GM23248 (cell line): ENCODE measurements around the gene LMBR1L. TPM values are rescaled to one million over a fixed set of nuclear protein-coding genes. Genes with fewer than 3 reads are reported as not detected.
A peak's percentile ranks its signal among the peaks of the same experiment; 100 is the strongest.

Experiments
- DNase-seq: peaks from one replicate; pipeline ENCODE4 v3.0.0-alpha.2; 2015
- H2AFZ ChIP-seq: fragments of 200-600 bp; sonication (generic); 2 replicates; pipeline ENCODE4 v1.6.1; 2016; ENCODE audit warnings: antibody characterized with exemption
- H3F3A ChIP-seq: fragments of 200-600 bp; sonication (generic); 2 replicates; pipeline ENCODE4 v1.6.1; 2016; ENCODE audit warnings: mild to moderate bottlenecking, antibody characterized with exemption, mixed run types; ENCODE audit not compliant: insufficient read depth
- H3K27ac ChIP-seq: fragments of 200-600 bp; sonication (generic); 2 replicates; pipeline ENCODE4 v1.5.1; 2016; ENCODE audit warnings: mild to moderate bottlenecking
- H3K27me3 ChIP-seq: fragments of 200-600 bp; sonication (generic); replicated peaks from 2 replicates; pipeline ENCODE4 v1.6.1; 2016; ENCODE audit warnings: mild to moderate bottlenecking; ENCODE audit not compliant: insufficient read depth
- H3K36me3 ChIP-seq: fragments of 200-600 bp; sonication (generic); 2 replicates; pipeline ENCODE4 v1.6.1; 2016; ENCODE audit warnings: low read depth, mild to moderate bottlenecking
- H3K4me1 ChIP-seq: fragments of 200-600 bp; sonication (generic); 2 replicates; pipeline ENCODE4 v1.6.1; 2016; ENCODE audit warnings: mild to moderate bottlenecking; ENCODE audit not compliant: insufficient read depth
- H3K4me2 ChIP-seq: fragments of 200-600 bp; sonication (generic); one replicate; pipeline ENCODE4 v1.6.1; 2016; ENCODE audit warnings: mild to moderate bottlenecking; ENCODE audit not compliant: unreplicated experiment
- H3K4me3 ChIP-seq: fragments of 200-600 bp; sonication (generic); 2 replicates; pipeline ENCODE4 v1.5.1; 2016; ENCODE audit warnings: mild to moderate bottlenecking
- H3K79me2 ChIP-seq: fragments of 200-600 bp; sonication (generic); 2 replicates; pipeline ENCODE4 v1.6.1; 2016; ENCODE audit warnings: mild to moderate bottlenecking; ENCODE audit not compliant: insufficient read depth
- H3K9ac ChIP-seq: fragments of 200-600 bp; sonication (generic); 2 replicates; pipeline ENCODE4 v1.6.1; 2016; ENCODE audit warnings: mild to moderate bottlenecking
- H3K9me2 ChIP-seq: fragments of 200-600 bp; sonication (generic); 2 replicates; pipeline ENCODE4 v1.6.1; 2016; ENCODE audit warnings: mixed run types, mild to moderate bottlenecking, moderate library complexity; ENCODE audit not compliant: insufficient read depth
- H3K9me3 ChIP-seq: fragments of 200-600 bp; sonication (generic); one replicate; pipeline ENCODE4 v1.6.1; 2017; ENCODE audit warnings: low read depth
- H4K20me1 ChIP-seq: fragments of 200-600 bp; sonication (generic); 2 replicates; pipeline ENCODE4 v1.6.0; 2016; ENCODE audit not compliant: insufficient read depth
- EZH2 ChIP-seq: fragments of 200-600 bp; sonication (generic); IDR thresholded peaks from 2 replicates; pipeline ENCODE4 v1.6.1; 2018; ENCODE audit warnings: antibody characterized with exemption, mild to moderate bottlenecking; ENCODE audit not compliant: insufficient read depth, poor library complexity, severe bottlenecking
- EZH2phosphoT487 ChIP-seq: fragments of 200-600 bp; sonication (generic); IDR thresholded peaks from 2 replicates; pipeline ENCODE4 v1.6.1; 2018; ENCODE audit warnings: antibody characterized with exemption, moderate library complexity, mild to moderate bottlenecking, low read depth; ENCODE audit not compliant: insufficient read depth
- WGBS, 2 experiments: methylation state at CpG; one replicate each; pipeline ENCODE4 v1.1.6; 2015 to 2017; ENCODE audit warnings: low lambda C conversion rate in 2 of 2, low coverage in 1 of 2; ENCODE audit errors: missing lambda C conversion rate in 2 of 2; 5-methylcytosine and 5-hydroxymethylcytosine counted together
- in situ Hi-C: fragments of 300-500 bp; cut with MboI; formaldehyde crosslinking; loops from 2 replicates; pipeline ENCODE4 v1.15.0; 2020
- polyA plus RNA-seq: library from polyadenylated mRNA; unstranded; fragments of >200 nt; fragmentation: Nextera tagmentation; extraction: Ambion mirVana; gene quantifications from 2 replicates; pipeline ENCODE4 v1.2.1, GENCODE V29; 2016
- total RNA-seq: library from RNA; depleted of rRNA; stranded (reverse); fragments of >200 nt; shearing (Covaris generic); gene quantifications from 2 replicates; pipeline ENCODE4 v1.2.3, GENCODE V29; 2014

Gene LMBR1L
- total and polyA plus RNA-seq, 2 experiments from 2014 or later = 31.6 to 62.9 TPM

DNA sequence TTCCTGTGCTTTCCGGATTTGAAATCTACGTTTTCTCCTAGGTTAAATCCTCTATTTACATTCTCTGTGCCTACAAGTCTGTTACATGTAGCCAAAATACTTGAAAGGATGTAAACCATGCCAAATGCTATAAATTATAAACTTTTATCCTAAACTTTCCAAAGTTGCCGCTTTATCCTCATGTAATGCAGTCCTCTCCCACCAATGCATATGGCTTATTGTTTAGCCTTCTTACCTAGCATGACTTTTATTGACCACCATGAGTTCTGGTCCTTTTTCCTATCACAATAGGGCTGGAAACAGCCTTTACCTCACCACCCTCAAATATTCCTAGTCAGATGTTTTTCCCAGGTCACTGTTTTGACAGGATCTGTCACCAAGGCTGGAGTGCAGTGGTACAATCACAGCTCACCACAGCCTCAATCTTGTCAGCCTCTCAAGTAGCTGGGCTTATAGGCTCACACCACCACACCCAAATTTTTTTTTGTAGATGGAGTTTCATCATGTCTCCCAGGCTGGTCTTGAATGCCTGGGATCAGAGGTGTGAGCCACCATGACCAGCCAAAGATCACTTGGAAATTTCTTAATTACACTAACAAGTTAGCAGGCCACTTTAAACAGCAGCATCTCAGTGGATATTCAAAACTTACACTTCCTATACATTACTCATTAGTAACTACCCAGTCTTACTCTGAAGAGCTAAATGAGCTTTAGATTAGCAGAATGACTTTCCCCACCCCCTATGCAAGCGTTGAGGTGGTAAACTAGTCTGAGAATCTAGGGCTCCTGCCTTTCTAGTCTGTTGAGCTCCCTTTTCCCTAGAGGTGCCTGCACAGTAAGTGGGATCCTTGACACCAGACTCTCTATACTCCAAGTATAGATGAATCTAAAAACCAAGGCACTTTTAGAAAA lies 16.5 kb upstream of the LMBR1L start:
- peak overlapping the region; percentile 22; the same call in 1 of the 2 replicates for H3K27ac ChIP-seq
- H3K9ac ChIP-seq = no peak overlapping the region
- H3K79me2 ChIP-seq = peaks cover 30% of the 10 kb centered on the region
- DNase-seq = peak; percentile 11
- no peaks in the 10 kb centered on the region for H3K9me2 ChIP-seq
- peaks cover 11% of the 10 kb centered on the region; the same call in 1 of the 2 replicates for H3K4me1 ChIP-seq
- no peaks in the 10 kb centered on the region for H3K27me3 ChIP-seq
- no peak overlapping the region for H3K4me2 ChIP-seq
- no peak overlapping the region for H2AFZ ChIP-seq
- peaks cover 12% of the 10 kb centered on the region; the same call in 1 of the 2 replicates for H4K20me1 ChIP-seq
- no peaks in the 10 kb centered on the region for H3K9me3 ChIP-seq
- in situ Hi-C loops = no loop called here
- no peak overlapping the region for H3K4me3 ChIP-seq
- peaks cover 47% of the 10 kb centered on the region for H3F3A ChIP-seq
- WGBS, 2 experiments = 80 to 82% methylated on average over 4 of the region's 4 CpGs
- peaks cover 27% of the 10 kb centered on the region for H3K36me3 ChIP-seq
- TF ChIP-seq EZH2 (no peak), EZH2phosphoT487 (no peak)

DNA sequence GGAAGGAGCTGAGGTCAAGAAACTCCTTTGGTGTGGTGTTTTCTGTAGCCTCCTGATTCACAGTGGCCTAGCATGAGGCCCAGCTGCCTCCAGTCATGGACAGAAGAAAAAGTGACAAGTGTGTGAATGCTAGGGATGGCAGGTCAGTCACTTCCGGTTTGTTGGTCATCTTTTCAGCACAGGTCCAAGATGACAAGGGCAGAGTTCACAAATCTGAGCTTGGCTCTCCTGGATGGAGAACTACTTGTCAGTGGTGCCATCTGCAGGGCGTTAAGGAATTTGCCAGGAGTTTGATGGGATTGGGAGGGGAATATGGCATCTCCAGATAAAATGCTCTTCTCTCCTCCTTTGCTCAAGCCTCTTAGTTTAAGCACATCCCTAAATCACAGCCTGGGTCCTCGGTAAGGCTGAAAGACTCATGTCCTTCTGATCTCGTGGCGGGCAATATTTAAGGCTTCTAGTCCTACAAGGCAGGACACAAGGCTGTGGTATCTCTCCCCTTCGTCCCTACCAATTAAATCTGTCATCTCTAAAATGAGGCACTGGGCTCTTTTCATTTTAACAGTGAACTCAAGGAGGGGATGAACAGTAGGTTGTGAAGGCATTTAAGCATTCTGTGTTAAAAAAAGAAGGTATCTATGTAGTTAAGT lies 10.5 kb upstream of the LMBR1L start:
- in situ Hi-C loops = no loop called here
- Histone ChIP-seq H3K27ac (no peak overlapping the region), H3K79me2 (no peaks in the 10 kb centered on the region), H3K9me2 (no peaks in the 10 kb centered on the region), H4K20me1 (no peaks in the 10 kb centered on the region), H3K27me3 (no peaks in the 10 kb centered on the region), H3K9ac (no peak overlapping the region), H3K9me3 (no peaks in the 10 kb centered on the region), H3K4me3 (no peak overlapping the region), H3K4me2 (no peak overlapping the region), H2AFZ (peak overlapping the region; percentile 58; the same call in 1 of the 2 replicates), H3K36me3 (no peaks in the 10 kb centered on the region), H3K4me1 (no peaks in the 10 kb centered on the region), H3F3A (peaks cover 8% of the 10 kb centered on the region)
- WGBS, 2 experiments = 21 to 24% methylated on average over 6 of the region's 6 CpGs
- TF ChIP-seq EZH2 = no peak
- no peak for TF ChIP-seq EZH2phosphoT487
- DNase-seq = peak; percentile 81

DNA sequence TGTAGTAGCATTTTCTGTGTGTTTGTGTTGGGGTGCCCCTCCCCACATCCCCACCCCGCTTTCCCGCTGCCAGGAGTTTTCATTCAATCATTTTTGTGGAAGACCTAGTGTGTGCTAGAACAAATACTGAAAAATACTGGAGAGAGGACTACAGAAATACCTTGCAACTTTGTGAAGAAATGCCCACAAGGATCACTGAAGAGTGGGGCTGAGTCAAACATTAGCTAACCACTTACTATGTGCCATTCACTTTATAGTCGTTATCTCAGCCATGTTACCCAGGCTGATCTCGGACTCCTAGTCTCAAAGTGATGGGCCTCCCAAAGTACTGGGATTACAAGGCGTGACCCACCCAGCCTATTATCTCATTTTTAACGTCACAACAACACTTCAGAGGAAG lies 559 bp upstream of the LMBR1L start:
- peaks cover 22% of the 10 kb centered on the region for H3K4me1 ChIP-seq
- peak overlapping the region; percentile 69 for H3K27ac ChIP-seq
- in situ Hi-C loops = no loop called here
- peaks cover 19% of the 10 kb centered on the region for H3F3A ChIP-seq
- H4K20me1 ChIP-seq = no peaks in the 10 kb centered on the region
- H3K27me3 ChIP-seq = no peaks in the 10 kb centered on the region
- H3K4me3 ChIP-seq = peak overlapping the region; percentile 85
- H3K4me2 ChIP-seq = peak overlapping the region; percentile 79
- peaks cover 40% of the 10 kb centered on the region for H3K79me2 ChIP-seq
- H3K9me3 ChIP-seq = no peaks in the 10 kb centered on the region
- H3K9ac ChIP-seq = peak overlapping the region; percentile 89
- TF ChIP-seq EZH2phosphoT487 (no peak), EZH2 (no peak)
- WGBS, 2 experiments = 60 to 71% methylated on average over 6 of the region's 6 CpGs
- peak overlapping the region; percentile 96 for H2AFZ ChIP-seq
- no peaks in the 10 kb centered on the region for H3K9me2 ChIP-seq
- DNase-seq = peak; percentile 56
- H3K36me3 ChIP-seq = no peaks in the 10 kb centered on the region

DNA sequence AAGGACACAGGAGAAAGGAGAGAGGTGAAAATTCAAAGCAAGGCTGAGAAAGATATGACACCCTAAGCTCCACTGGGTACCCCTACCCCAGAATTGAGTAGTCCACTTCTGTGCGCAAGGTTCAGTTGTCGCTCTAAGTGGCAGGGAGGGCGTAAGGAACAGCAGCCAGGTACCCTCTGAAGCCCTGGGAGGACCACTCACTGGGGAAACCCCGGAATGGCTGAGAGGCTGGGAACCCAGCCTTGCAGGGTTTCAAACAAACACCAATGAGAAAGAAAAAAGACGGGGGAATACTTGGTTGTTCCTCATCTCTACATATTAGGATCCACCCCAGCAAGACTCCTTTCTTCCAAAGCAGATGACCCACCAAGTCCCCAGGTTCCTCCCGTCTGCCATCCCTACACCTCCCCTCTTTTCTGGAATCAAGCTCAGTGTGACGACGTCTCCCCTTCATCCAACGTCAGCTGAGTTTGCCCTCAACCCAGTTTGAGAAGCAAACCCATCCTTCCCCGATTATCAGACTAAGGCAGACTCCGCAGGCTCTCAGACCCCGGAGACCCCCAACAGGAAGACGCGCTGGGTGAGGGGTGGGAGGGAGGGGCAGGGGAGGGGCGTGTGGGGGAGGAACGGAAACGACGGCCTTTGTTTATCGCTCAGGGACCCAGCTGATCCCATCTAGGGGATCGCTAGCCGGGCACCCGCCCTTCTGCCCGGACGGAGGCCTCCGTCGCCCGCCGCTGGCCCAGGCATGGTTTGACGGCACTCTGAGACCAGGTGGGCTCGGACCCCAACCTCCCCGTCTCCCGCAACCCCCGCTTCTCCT lies 795 bp downstream of the LMBR1L start:
- Histone ChIP-seq H3K9ac (peak overlapping the region; percentile 89), H3K27ac (peak overlapping the region; percentile 69), H3K4me3 (peak overlapping the region; percentile 85), H3F3A (peaks cover 19% of the 10 kb centered on the region), H3K4me2 (peak overlapping the region; percentile 99), H3K4me1 (peaks cover 28% of the 10 kb centered on the region), H3K9me2 (no peaks in the 10 kb centered on the region), H4K20me1 (no peaks in the 10 kb centered on the region), H3K27me3 (no peaks in the 10 kb centered on the region), H3K79me2 (peaks cover 53% of the 10 kb centered on the region), H2AFZ (peak overlapping the region; percentile 85), H3K9me3 (no peaks in the 10 kb centered on the region), H3K36me3 (no peaks in the 10 kb centered on the region)
- in situ Hi-C loops = no loop called here
- DNase-seq = no peak
- WGBS, 2 experiments = 2 to 3% methylated on average over 25 to 30 of the region's 33 CpGs
- no peak for TF ChIP-seq EZH2
- TF ChIP-seq EZH2phosphoT487 = no peak
